ENCODE data around the gene MAG. TPM values are rescaled to one million over a fixed set of nuclear protein-coding genes. Genes with fewer than 3 reads are reported as not detected.
A peak's percentile ranks its signal among the peaks of the same experiment; 100 is the strongest.

MAG gene
- total RNA-seq, 3 donors from 2014 or later: 4.2 TPM; not detected in 2

DNA sequence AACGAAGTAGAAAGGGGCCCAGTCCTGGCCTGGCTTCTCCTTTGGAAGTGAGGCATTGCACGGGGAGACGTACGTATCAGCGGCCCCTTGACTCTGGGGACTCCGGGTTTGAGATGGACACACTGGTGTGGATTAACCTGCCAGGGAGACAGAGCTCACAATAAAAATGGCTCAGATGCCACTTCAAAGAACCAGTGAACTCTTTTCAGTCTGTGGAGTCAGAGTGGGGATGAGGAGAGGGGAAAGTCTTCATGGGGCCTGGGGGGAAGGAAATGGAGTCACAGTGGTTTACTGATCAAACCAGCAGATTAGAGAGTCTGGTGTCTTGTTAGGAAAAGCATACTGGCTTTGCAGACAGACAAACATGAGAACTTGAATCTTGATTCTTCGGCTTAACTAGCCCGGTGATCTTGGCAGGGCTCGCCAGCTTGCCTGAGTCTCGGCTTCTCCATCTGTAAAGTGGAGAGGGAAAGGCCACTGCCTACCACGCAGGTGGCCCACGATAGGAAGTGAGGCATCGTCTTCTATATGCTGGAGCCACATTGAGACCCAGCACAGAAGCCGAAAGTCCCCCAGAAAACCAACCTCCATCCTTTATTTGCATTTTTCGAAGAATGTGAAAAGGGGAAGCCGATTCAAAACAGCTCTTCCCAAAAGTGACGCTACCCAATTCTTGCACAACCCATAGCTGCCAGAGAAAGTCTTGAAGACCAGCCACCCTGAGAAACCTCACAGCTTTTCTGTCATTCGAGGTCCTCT, 55.4 kb downstream of the MAG start, which contains the start of gene FFAR1:
FFAR1 (plus strand) TSS at position 732 of the 759 bp plus-strand sequence. CDS start 3,650 bp downstream, outside the sequence.
- TF ChIP-seq, protein P1, sequence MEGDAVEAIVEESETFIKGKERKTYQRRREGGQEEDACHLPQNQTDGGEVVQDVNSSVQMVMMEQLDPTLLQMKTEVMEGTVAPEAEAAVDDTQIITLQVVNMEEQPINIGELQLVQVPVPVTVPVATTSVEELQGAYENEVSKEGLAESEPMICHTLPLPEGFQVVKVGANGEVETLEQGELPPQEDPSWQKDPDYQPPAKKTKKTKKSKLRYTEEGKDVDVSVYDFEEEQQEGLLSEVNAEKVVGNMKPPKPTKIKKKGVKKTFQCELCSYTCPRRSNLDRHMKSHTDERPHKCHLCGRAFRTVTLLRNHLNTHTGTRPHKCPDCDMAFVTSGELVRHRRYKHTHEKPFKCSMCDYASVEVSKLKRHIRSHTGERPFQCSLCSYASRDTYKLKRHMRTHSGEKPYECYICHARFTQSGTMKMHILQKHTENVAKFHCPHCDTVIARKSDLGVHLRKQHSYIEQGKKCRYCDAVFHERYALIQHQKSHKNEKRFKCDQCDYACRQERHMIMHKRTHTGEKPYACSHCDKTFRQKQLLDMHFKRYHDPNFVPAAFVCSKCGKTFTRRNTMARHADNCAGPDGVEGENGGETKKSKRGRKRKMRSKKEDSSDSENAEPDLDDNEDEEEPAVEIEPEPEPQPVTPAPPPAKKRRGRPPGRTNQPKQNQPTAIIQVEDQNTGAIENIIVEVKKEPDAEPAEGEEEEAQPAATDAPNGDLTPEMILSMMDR (IDR thresholded peaks at IDR 0.05): no peak
- TF ChIP-seq POLR2A (IDR thresholded peaks at IDR 0.05): no peak
- TF ChIP-seq POLR2AphosphoS5 (IDR thresholded peaks at IDR 0.05): no peak
- Histone ChIP-seq H3K9me3 (no peaks in the 10 kb centered on the region), H3K27ac (no peak within 1 kb of the TSS), H3K4me1 (no peaks in the 10 kb centered on the region), H3K36me3 (no peaks in the 10 kb centered on the region), H3K27me3 (no peaks in the 10 kb centered on the region), H3K4me3 (no peak within 1 kb of the TSS)
- DNase-seq (ENCODE audit: low spot score in 2 of 2): peak in 1 of 2 donors; percentile 48
- intact Hi-C loops (cut with DNase I; ENCODE audit: low total_unique reads): no loop called here

DNA sequence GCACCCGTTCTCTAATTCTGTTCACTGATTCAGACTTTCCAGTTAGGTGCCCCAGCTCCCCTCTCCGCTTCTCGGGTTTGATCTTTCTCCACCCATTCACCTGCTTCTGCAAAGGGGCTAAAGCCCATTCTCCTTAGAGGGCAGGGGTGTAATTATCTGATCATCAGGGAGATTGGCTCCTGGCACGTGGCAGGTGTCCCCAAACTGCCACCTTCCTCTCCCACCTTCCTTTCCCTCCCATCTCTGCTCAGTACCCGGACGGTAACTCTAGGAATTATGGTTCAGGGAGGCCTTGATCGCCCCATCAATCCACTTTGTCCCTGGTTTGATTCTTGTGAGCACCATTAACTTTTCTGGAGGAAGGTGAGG, 56.0 kb downstream of the MAG start:
- H3K27ac ChIP-seq: no peak overlapping the region
- peak in 1 of 2 donors; percentile 20 for DNase-seq (ENCODE audit: low spot score in 2 of 2)
- H3K36me3 ChIP-seq: no peaks in the 10 kb centered on the region
- TF ChIP-seq, protein P1 (IDR thresholded peaks at IDR 0.05): no peak
- TF ChIP-seq POLR2A (IDR thresholded peaks at IDR 0.05) (no peak), POLR2AphosphoS5 (IDR thresholded peaks at IDR 0.05) (no peak)
- no peaks in the 10 kb centered on the region for H3K4me1 ChIP-seq
- H3K9me3 ChIP-seq: no peaks in the 10 kb centered on the region
- no peaks in the 10 kb centered on the region for H3K27me3 ChIP-seq
- no peak overlapping the region for H3K4me3 ChIP-seq
- intact Hi-C loops (cut with DNase I; ENCODE audit: low total_unique reads): no loop called here

DNA sequence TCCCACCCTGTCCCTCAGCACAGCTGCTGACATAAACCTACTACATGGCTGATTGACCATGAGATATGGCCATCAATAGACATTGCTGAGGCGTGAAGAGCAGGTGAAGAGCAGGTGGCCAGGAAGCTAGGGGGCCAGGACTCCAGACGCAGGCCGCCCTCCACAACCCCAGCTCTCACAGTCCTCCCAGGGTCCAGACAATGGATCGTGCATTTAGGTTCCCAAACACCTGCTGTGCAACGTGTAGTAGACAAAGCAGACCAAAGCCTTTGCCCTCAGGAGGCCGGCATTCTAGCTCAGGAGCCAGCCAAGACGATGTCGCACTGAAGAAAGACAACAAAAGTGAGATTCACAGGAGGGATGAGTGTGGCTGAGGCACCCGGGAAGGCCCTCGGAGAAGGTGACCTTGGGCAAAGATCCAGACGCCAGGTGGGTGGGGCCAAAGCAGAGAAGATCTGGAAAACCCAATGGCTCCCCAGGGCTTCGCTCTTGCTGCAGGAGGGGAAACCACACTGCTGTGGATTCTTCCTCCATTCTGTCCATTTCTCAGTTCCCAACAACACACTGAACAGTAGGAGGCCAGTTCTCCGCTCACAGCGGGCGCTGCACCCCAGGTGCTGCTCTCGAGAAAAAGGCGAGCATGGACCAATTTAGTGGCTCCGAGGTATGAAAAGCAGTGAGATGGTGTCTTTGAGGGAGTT, 57.1 kb downstream of the MAG start:
- Histone ChIP-seq H3K27ac (no peak overlapping the region), H3K4me3 (no peak overlapping the region), H3K9me3 (no peaks in the 10 kb centered on the region), H3K27me3 (no peaks in the 10 kb centered on the region), H3K36me3 (no peaks in the 10 kb centered on the region), H3K4me1 (no peaks in the 10 kb centered on the region)
- no peak for TF ChIP-seq POLR2A (IDR thresholded peaks at IDR 0.05)
- no peak for TF ChIP-seq POLR2AphosphoS5 (IDR thresholded peaks at IDR 0.05)
- TF ChIP-seq, protein P1 (IDR thresholded peaks at IDR 0.05): no peak
- peak in 1 of 2 donors; percentile 20 for DNase-seq (ENCODE audit: low spot score in 2 of 2)
- intact Hi-C loops (cut with DNase I; ENCODE audit: low total_unique reads): no loop called here

DNA sequence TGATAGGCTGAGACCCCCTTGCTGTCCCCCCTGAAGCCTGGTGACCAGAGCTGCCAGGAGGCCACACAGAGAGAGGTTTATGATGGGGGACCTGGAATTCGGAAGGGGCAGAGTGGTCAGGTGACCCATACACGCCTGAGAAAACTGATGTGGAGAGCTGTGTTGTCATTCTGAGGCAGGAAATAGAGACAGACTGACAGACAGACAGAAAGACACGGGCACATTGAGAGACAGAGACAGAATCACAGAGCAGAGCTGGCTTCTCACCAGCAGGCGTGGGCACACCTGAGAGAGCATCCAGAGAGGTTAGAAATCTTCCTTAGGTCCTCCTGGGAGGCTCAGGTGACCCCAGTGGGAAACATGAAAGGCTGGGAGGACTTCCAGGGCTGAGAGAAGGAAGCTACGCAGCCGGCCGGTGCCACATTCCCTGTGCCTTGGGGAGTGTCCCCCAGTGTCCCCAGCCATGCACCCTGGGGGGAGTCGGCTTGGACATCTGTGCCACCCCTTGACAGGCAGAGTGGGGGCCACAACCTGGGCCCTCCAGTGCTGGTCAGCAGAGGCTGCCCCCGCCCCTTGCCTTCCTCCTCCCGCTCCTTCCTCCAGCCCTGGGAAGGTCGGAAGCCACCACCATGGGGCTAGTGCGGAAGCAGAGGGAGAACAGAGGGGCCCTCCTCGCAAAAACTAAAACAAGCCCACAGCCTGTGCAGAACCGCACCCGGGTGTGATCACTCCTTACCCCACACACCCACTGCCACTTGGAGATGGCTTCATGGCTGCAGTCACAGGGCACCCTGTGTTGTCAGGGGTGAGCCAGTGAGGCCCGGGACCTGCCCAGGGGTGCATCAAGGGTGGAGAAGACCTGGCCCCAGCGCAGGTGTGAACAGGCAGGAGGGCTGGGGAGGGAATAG, 57.9 kb downstream of the MAG start:
- no peaks in the 10 kb centered on the region for H3K36me3 ChIP-seq
- H3K9me3 ChIP-seq: no peaks in the 10 kb centered on the region
- DNase-seq (ENCODE audit: low spot score in 2 of 2): peak in 1 of 2 donors; percentile 34
- H3K4me1 ChIP-seq: no peaks in the 10 kb centered on the region
- H3K4me3 ChIP-seq: no peak overlapping the region
- H3K27ac ChIP-seq: no peak overlapping the region
- no peaks in the 10 kb centered on the region for H3K27me3 ChIP-seq
- TF ChIP-seq, protein P1 (IDR thresholded peaks at IDR 0.05): no peak
- TF ChIP-seq POLR2A (IDR thresholded peaks at IDR 0.05) (no peak), POLR2AphosphoS5 (IDR thresholded peaks at IDR 0.05) (no peak)
- intact Hi-C loops (cut with DNase I; ENCODE audit: low total_unique reads): no loop called here

All from breast epithelium (tissue), 4 donors.